NCI-H2107 treated with DMSO at 0.1 percent for 48 hours (cell line): Measurements from ENCODE around the gene KLRK1.
"Not testable (repeated sequence)": the region's sequence is repeated elsewhere in the genome, so short reads cannot be mapped to it uniquely, and the experiment has no call there.

ENCODE experiments used
- DNase-seq: peaks from one replicate; lab custom pipeline; 2025; ENCODE audit not compliant: unreplicated experiment; lab: John Stamatoyannopoulos, UW

The KLRK1 gene

GRCh38 chr12:10388624-10389413, 1.0 kb downstream of the KLRK1 start:
- DNase-seq, result no peak

DNA sequence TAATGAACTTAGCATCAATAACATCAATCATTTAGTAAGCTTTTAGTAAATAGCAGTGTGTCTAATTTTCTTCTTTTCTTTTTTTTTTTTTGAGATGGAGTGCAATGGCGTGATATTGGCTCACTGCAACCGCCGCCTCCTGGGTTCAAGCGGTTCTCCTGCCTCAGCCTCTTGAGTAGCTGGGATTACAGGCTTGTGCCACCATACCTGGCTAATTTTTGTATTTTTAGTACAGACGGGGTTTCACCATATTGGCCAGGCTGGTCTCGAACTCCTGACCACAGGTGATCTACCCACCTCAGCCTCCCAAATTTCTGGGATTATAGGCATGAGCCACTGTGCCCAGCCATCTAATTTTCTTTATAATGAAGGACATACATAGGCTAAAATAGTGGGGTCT, 2.3 kb downstream of the KLRK1 start:
- not testable (repeated sequence) for DNase-seq

DNA sequence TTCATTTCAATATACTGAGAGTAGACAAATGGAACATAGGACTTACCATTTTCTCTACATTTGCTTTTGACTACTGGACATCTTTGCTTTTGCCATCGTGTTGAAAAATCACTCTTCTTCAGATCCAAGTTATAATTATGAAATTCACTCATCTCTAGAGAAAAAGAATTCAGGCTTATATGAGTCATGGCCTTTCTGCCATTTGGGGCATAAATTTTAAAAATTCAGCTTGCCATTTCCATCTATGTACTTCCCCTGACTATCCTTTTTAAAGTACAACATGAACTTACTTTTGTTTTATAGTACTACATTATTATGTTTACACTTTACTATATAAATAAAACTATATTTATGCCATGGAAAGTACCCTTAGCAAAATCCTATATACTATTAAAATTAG, 3.0 kb downstream of the KLRK1 start:
- DNase-seq, result no peak

DNA sequence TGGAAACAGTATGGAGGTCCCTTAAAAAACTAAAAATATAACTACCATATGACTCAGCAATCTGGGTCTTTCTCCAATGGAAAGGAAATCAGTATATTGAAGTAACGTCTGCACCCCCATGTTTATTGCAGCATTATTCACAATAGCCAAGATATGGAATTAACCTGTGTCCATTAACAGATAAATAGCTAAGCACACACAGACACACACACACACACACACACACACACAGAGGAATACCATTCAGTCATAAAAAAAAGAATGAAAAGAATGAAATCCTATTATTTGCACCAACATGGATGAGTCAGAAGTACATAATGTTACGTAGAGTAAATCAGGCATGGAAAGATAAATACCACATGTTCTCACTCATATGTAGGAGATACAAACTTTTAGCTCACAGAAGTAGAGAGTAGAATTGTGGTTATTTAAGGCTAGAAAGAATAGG, 4.7 kb downstream of the KLRK1 start:
- no peak for DNase-seq

GRCh38 chr12:10384191-10384590, 5.7 kb downstream of the KLRK1 start:
- DNase-seq, result no peak

GRCh38 chr12:10381928-10382628, 7.8 kb downstream of the KLRK1 start:
- DNase-seq, result no peak

DNA sequence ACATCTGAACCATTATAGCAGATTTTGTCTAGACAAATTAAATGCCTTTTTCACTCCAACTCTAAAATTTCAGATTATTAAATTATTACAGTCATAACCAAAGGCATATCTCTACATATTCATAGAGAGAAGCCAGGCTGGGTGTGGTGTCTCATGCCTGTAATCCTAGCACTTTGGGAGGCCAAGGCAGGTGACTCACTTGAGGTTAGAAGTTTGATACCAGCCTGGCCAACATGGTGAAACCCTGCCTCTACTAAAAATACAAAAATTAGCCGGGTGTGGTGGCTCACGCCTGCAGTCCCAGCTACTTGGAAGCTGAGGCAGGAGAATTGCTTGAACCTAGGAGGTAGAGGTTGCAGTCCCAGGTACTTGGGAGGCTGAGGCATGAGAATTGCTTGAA, 11.1 kb downstream of the KLRK1 start:
- DNase-seq, result not testable (repeated sequence)

DNA sequence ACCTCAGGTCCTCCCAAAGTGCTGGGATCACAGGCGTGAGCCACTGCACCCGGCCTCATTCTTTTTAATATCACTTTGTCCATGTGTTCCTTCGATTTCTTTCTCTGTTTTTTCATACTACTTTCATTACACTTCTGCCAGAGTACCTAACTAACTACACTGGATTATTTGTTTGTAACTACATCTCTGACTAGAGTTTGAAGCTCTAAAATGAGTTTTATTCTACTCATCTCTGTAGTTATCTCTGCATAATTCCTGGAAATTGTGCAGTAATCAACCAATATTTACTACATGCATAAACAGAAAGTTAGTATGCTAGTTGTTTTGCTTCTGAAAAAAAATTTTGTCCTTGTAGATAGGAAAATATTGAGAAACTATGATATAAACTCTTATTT, 15.2 kb downstream of the KLRK1 start:
- no peak for DNase-seq

DNA sequence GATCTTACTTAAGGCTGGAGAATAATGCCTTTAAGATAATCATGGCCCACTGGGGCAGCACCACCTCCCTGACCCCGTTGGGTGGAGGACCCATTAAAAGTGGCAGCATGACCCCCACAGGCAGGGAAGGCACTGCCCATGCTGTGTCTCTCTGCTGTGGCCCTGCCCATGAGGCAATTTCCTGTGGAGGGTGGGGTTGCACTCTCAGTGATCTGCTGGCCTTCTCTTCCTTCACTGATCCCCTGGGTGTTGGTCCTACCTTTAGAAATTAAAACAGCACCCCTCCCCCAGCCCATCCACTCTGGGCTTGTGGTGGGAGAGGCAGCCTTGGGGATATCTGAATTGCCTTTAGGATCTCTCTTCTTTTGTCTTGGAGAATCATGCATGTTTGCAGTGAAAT, 17.3 kb downstream of the KLRK1 start:
- DNase-seq, result no peak

GRCh38 chr12:10371893-10372535, 17.8 kb downstream of the KLRK1 start:
- not testable (repeated sequence) for DNase-seq

DNA sequence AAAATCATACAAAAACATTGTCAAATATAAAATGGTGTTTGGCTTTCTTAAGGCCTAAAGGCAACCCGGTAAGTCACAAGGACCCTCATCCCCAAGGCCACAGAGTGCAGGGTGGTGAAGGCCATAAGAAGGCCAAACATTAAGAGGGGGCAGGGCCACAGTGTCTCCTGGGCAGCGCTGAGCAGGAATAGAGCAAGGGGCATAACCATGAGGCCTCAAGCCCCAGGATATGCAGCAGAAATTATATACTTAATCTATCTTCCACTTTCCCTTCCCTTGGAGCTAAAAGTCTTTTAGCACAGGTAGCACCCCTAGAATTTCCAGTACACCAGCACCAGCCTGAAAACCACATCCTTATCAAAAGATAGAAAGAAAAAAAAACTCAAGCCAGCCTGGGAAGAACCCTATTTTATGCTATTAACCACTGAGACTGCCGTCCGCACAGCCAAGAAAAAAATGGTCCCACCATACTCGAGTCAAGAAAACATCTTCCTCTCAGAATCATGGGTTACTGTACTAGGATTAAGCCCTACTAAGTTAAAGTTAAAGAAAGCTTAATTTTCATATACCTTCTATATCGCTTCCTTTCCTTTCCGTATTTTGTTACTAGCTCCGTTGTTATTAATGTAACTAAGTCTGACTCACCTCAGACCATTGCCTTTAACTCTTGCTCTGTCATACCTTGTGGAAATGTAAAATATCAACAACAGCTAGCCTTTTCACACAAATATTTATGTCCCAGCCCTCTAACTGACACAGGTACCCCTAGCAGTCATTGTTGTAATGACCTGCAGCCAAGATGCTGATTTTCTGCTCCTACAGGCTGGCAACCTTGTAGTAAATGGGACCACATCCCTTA, 20.1 kb downstream of the KLRK1 start:
- no peak for DNase-seq

DNA sequence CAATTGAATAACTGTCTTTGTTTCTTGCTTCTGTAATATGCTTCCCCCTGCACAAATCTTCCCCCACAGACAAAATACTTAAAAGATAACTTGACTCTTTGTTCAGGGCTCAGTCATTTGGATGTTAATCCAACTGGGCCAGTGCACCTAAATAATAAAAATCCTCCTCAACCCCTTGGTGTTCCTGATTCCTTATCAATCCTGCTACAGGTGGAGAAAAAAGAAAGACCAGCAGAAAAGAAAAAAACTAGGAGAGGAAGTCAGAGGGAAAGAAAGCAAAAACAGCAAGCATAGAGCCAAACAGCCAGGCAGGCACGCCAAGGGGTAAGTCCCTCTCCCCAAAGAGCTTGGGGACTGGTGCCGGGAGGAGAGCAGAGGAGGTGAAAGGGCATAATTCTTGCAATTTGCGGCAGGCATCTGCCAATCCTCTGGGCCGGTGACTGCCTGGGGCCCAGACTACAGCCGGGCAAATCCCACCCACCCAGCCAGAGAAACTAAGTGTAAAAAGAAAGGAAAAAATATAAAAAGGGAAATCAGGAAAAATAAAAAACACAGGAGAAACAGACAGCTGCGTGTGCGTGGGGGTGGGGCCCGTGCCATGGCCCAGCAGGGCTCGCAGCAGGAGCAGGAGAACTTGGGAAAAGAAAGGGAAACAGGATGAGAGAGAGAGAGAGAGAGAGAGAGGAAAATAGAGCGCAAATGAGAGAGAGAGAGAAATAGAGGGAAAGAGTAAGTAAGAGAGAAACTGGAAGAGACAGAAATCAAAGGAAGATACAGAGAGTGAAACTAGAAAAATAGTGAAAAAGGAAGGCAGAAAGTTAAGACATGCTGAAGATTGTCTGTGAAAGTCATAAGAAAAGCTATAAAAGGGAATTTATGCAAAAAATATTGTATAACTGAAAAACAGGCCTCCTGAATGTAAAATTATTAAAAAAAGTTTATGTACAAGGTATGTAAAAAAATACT, 21.4 kb downstream of the KLRK1 start:
- no peak for DNase-seq

DNA sequence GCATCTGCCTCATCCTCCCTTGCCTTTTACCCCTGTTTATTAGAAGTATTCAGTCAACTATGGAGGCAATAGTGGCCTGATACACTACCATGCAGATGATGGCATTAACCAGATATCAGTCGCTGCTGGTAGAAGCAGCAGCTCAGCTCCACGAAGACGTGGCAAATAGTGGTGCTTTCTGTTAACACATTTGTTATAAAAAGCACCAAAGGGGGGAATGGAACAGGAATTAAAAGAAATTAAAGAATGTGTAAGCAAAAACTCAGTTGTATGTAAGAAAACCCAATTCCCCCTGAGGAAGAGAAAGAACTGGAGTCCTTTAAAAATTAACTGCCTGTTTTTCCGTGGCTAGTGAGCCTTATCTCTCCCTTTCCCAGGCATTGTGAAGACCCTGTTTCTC, 22.1 kb downstream of the KLRK1 start:
- DNase-seq, result not testable (repeated sequence)

GRCh38 chr12:10366875-10367274, 23.0 kb downstream of the KLRK1 start:
- DNase-seq, result peak; percentile 9

- peak; percentile 66 for DNase-seq
These were observed 24.0 kb downstream of the KLRK1 start for GRCh38 chr12:10365696-10366405.

DNA sequence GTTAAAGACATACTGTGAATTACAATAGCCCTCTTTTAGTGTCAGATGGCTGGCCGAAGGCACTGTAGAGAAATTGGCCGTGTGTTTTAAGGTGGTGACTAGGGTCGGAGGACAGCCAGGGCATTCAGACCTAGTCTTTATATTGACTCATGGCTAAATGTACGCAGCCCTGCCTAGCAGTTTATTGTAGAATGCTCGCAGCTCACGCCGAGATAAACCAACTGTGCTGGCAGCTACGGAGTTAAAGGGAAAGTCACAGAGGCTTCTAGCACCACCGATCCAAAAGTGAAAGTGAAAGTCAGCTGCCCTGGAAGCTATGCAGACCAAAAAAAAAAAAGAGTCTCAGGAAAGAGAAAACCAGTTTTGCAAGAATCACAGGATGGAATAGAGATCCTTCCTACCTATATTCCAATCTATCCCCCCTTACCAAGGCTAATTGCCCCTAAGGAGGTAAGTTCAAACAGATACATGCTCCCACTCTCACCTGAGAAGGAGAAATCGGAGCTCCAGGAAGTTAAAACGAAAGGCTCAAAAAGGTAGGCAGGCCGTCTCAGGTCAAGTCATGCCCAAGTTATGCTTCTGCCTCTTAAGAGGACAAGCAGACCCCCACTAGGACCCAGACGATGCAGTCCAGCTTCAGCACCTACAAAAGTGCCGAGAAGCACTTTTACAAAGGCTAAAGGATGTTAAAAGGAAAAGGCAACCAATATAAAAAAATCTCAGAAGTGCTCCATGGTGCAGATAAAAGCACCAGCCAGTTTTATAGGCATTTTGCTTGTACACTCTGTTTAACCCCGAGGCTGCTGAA, 24.8 kb downstream of the KLRK1 start:
- peak; percentile 90 for DNase-seq

DNA sequence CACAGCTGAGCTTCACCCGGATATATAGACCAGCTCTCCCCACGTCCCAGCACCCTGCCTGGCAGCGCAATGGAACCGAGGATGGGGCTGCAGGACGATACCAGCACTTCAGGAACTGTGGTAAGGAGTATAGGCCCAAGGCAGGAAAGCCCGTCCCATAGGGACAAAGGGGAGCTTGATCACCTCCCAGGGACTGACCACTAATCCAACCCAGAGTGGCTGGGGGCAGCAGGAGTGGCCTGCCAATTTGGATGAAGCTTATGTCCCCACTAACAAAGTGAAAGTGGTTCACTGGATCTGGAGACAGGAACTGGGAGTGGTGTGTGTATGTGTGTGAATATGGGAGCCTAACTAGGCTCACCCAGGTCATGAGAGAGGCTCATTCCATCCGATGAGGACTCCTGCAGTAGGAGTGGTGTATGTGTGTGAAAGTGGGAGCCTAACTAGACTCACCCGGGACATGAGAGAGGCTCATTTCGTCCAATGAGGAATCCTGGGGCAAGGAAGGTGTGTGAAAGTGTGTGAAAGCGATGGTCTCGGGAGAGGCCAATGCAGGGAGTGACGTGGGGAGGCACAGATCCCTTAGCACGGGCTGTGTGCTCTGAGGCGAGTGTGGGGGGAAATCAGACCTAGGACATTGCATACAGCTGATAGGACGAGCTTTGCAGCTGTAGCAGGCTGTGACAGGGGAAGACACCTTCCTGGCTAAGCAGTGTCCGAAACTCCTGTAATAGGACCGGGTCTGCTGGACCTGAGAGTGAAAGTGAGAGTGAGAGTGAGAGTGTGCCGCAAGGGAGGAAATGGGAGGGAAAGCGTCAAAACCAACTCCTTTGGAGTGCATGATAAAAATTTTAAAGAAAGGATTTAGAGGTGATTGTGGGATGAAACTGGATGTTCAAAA, 25.7 kb downstream of the KLRK1 start:
- peak; percentile 82 for DNase-seq

GRCh38 chr12:10363658-10363913, 26.3 kb downstream of the KLRK1 start:
- DNase-seq, result peak; percentile 82
